Measurements from ENCODE around the gene FSTL5.

DNA sequence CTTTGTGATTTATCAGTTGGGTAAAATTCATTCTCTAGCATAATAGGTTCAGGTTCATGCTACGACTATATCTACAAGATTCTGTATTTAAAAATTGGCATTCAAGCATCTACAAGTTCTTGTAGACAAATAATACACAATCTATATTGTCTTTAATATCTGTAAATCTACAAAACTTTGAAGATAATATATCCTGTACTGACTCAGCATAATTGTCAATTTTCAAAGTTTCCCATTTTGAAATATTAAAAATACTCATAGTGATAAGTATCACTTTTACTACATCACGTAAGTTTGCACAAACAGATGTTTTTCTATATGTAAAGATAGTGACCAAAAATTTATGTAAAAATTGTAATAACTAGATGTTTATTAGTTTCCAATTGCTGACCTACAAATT is 360.6 kb downstream of the FSTL5 start:
- TF ChIP-seq YY1 (IDR thresholded peaks at IDR 0.05; ENCODE audit: insufficient read depth, insufficient read length) (no peak), ZNF274 (IDR thresholded peaks at IDR 0.05; ENCODE audit: low read depth, low read length) (no peak), SUZ12 (IDR thresholded peaks at IDR 0.05; ENCODE audit: extremely low read depth, insufficient read depth, insufficient read length) (no peak)
